H9 (cell line): ENCODE data around the gene DPPA2. TPM values are rescaled to one million over a fixed set of nuclear protein-coding genes. Genes with fewer than 3 reads are reported as not detected.

Experiments used
- DNase-seq: peaks from one replicate; pipeline ENCODE4 v3.0.0-alpha.2; 2017
- H2AFZ ChIP-seq: one replicate; pipeline ENCODE4 v1.6.1; 2013; ENCODE audit warnings: mild to moderate bottlenecking, low read length, control low read depth, moderate library complexity
- H2AK5ac ChIP-seq: 2 replicates; pipeline ENCODE4 v1.6.1; 2013; ENCODE audit warnings: low read length, control low read depth, mixed read lengths; ENCODE audit not compliant: insufficient read length
- H2BK120ac ChIP-seq: one replicate; pipeline ENCODE4 v1.6.1; 2013; ENCODE audit warnings: low read depth, mild to moderate bottlenecking, low read length, control low read depth, inconsistent platforms; ENCODE audit not compliant: poor library complexity, severe bottlenecking
- H2BK12ac ChIP-seq: 2 replicates; pipeline ENCODE4 v1.6.1; 2013; ENCODE audit warnings: low read length, control low read depth, mixed read lengths, low read depth; ENCODE audit not compliant: insufficient read length
- H2BK15ac ChIP-seq: 2 replicates; pipeline ENCODE4 v1.6.1; 2013; ENCODE audit warnings: low read depth, low read length, control low read depth
- H2BK20ac ChIP-seq: one replicate; pipeline ENCODE4 v1.6.1; 2013; ENCODE audit warnings: low read depth, mild to moderate bottlenecking, low read length, control low read depth, inconsistent platforms; ENCODE audit not compliant: poor library complexity, severe bottlenecking
- H2BK5ac ChIP-seq: 2 replicates; pipeline ENCODE4 v1.6.1; 2013; ENCODE audit warnings: low read length, control low read depth, mixed read lengths; ENCODE audit not compliant: insufficient read length
- H3K14ac ChIP-seq: 2 replicates; pipeline ENCODE4 v1.6.1; 2013; ENCODE audit warnings: low read length, control low read depth; ENCODE audit not compliant: insufficient read depth
- H3K18ac ChIP-seq: 2 replicates; pipeline ENCODE4 v1.6.1; 2013; ENCODE audit warnings: low read depth, mild to moderate bottlenecking, mixed read lengths, low read length, control low read depth; ENCODE audit not compliant: insufficient read length
- H3K23ac ChIP-seq: 2 replicates; pipeline ENCODE4 v1.6.1; 2013; ENCODE audit warnings: low read length, control low read depth, mixed read lengths, low read depth; ENCODE audit not compliant: insufficient read length
- H3K23me2 ChIP-seq: 2 replicates; pipeline ENCODE4 v1.6.1; 2013; ENCODE audit warnings: low read depth, mild to moderate bottlenecking, mixed read lengths, low read length, control low read depth; ENCODE audit not compliant: insufficient read length, poor library complexity, severe bottlenecking
- H3K27ac ChIP-seq: 2 replicates; pipeline ENCODE4 v1.5.1; 2013; ENCODE audit warnings: low read length, control low read depth, mixed read lengths, low read depth; ENCODE audit not compliant: insufficient read length
- H3K27me3 ChIP-seq: 2 replicates; pipeline ENCODE4 v1.6.1; 2013; ENCODE audit warnings: low read length, control low read depth, inconsistent platforms; ENCODE audit not compliant: insufficient read depth
- H3K4ac ChIP-seq: 2 replicates; pipeline ENCODE4 v1.6.1; 2013; ENCODE audit warnings: low read depth, mild to moderate bottlenecking, control low read depth, inconsistent platforms, low read length, moderate library complexity
- H3K4me1 ChIP-seq: 2 replicates; pipeline ENCODE4 v1.6.1; 2013; ENCODE audit warnings: low read length, control low read depth, inconsistent platforms; ENCODE audit not compliant: insufficient read depth
- H3K4me2 ChIP-seq: 2 replicates; pipeline ENCODE4 v1.6.1; 2013; ENCODE audit warnings: low read length, control low read depth, mixed read lengths; ENCODE audit not compliant: insufficient read length, insufficient read depth
- H3K56ac ChIP-seq: 2 replicates; pipeline ENCODE4 v1.6.1; 2013; ENCODE audit warnings: low read depth, mild to moderate bottlenecking, mixed read lengths, low read length, control low read depth; ENCODE audit not compliant: insufficient read length
- H3K79me1 ChIP-seq: 2 replicates; pipeline ENCODE4 v1.6.1; 2013; ENCODE audit warnings: low read depth, mild to moderate bottlenecking, moderate library complexity, low read length, control low read depth, inconsistent platforms; ENCODE audit not compliant: insufficient read depth, poor library complexity, severe bottlenecking
- H3K79me2 ChIP-seq: 2 replicates; pipeline ENCODE4 v1.6.1; 2013; ENCODE audit warnings: low read length, control low read depth, inconsistent platforms; ENCODE audit not compliant: insufficient read depth
- H3K9ac ChIP-seq: 2 replicates; pipeline ENCODE4 v1.6.1; 2013; ENCODE audit warnings: low read length, control low read depth, mixed read lengths; ENCODE audit not compliant: insufficient read length; ENCODE audit errors: extremely low read depth
- H3K9me3 ChIP-seq: one replicate; pipeline ENCODE4 v1.6.1; 2013; ENCODE audit warnings: low read depth, low read length, inconsistent platforms; ENCODE audit not compliant: control insufficient read depth
- H3T11ph ChIP-seq: one replicate; pipeline ENCODE4 v1.6.1; 2013; ENCODE audit warnings: mild to moderate bottlenecking, low read length, control low read depth, inconsistent platforms
- H4K20me1 ChIP-seq: one replicate; pipeline ENCODE4 v1.6.1; 2013; ENCODE audit not compliant: control insufficient read depth, insufficient read length, insufficient read depth
- H4K5ac ChIP-seq: 2 replicates; pipeline ENCODE4 v1.6.1; 2013; ENCODE audit warnings: low read depth, mild to moderate bottlenecking, mixed read lengths, low read length, control low read depth; ENCODE audit not compliant: insufficient read length
- H4K8ac ChIP-seq: replicated peaks from 2 replicates; pipeline ENCODE4 v1.6.1; 2013; ENCODE audit warnings: low read length, control low read depth, mixed read lengths, low read depth; ENCODE audit not compliant: insufficient read length
- H4K91ac ChIP-seq: 2 replicates; pipeline ENCODE4 v1.6.1; 2013; ENCODE audit warnings: low read depth, mild to moderate bottlenecking, moderate library complexity, mixed read lengths, low read length, control low read depth; ENCODE audit not compliant: insufficient read length
- H3K27ac Mint-ChIP-seq, 3 experiments: 2 replicates in 2 of 3; 3 replicates in 1 of 3; pipeline ENCODE4 v1.8.0; 2020 to 2021; ENCODE audit warnings: mixed read lengths in 3 of 3, mild to moderate bottlenecking in 1 of 3, moderate library complexity in 1 of 3
- H3K27me3 Mint-ChIP-seq: 2 replicates; pipeline ENCODE4 v1.8.0; 2021; ENCODE audit warnings: low read depth, mild to moderate bottlenecking, moderate library complexity, mixed read lengths
- H3K36me3 Mint-ChIP-seq, 3 experiments: 2 replicates in 2 of 3; 3 replicates in 1 of 3; pipeline ENCODE4 v1.8.0; 2020 to 2021; ENCODE audit warnings: low read depth in 3 of 3, mixed read lengths in 3 of 3; ENCODE audit not compliant: insufficient read depth in 1 of 3
- H3K4me1 Mint-ChIP-seq, 2 experiments: 2 replicates each; pipeline ENCODE4 v1.8.0; 2020; ENCODE audit warnings: mixed read lengths in 2 of 2
- H3K4me3 Mint-ChIP-seq, 2 experiments: 2 replicates in 1 of 2; 3 replicates in 1 of 2; pipeline ENCODE4 v1.8.0; 2020 to 2021; ENCODE audit warnings: mild to moderate bottlenecking in 2 of 2, mixed read lengths in 2 of 2, moderate library complexity in 1 of 2
- H3K9me3 Mint-ChIP-seq, 2 experiments: 2 replicates in 1 of 2; 3 replicates in 1 of 2; pipeline ENCODE4 v1.8.0; 2020; ENCODE audit warnings: mild to moderate bottlenecking in 2 of 2, mixed read lengths in 2 of 2, moderate library complexity in 1 of 2
- WGBS: extraction: QIAGEN DNeasy Blood & Tissue Kit; methylation state at CpG from one replicate; pipeline ENCODE4 v1.1.7; 2013; ENCODE audit warnings: missing lambda C conversion rate, low lambda C conversion rate, mixed read lengths; ENCODE audit not compliant: insufficient read length; ENCODE audit errors: extremely low coverage; 5-methylcytosine and 5-hydroxymethylcytosine counted together
- total RNA-seq: library from RNA; stranded (reverse); gene quantifications from 2 replicates; pipeline ENCODE4 v1.2.1, GENCODE V29; 2021
- TF ChIP-seq, protein P1 (sequence below): fragments of 200-600 bp; sonication (generic); conservative IDR thresholded peaks from 3 replicates; pipeline ENCODE4 v1.8.0; 2021; ENCODE audit warnings: antibody characterized with exemption, mild to moderate bottlenecking

DPPA2 gene
- total RNA-seq, 1 experiment from 2014 or later: 3.2 TPM

DNA sequence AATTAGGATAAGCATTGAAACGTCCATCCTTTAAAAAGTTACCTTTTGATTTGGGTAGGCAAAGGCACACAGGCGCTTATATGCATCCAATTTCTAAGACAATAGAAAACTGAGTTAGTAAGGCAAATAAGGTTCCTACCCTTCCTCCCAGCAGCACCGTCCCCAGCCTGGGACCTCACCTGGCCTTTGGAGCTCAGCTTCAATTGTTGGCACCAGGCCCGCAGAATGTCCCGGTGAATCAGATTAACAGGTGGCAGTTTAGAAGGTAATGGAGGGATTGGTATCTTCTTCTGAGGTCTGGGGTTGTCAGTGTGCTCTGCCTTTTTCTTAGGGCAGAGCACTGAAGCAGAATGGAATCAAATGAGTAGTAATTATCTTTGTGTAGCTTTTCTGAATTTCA lies 15.4 kb upstream of the DPPA2 start:
- Histone ChIP-seq H3K4ac (no peak overlapping the region), H4K8ac (no peak overlapping the region), H3K18ac (no peak overlapping the region), H2AK5ac (no peak overlapping the region), H3K79me1 (no peaks in the 10 kb centered on the region), H2BK15ac (no peak overlapping the region), H3K79me2 (peaks cover 50% of the 10 kb centered on the region; the same call in 1 of the 2 replicates), H3T11ph (no peak overlapping the region), H4K5ac (no peak overlapping the region), H2BK20ac (no peak overlapping the region), H3K9ac (no peak overlapping the region), H3K27ac (no peak overlapping the region), H2BK5ac (no peak overlapping the region), H3K27me3 (no peaks in the 10 kb centered on the region), H3K4me2 (peak overlapping the region; percentile 96), H3K23me2 (peaks cover 9% of the 10 kb centered on the region), H4K91ac (no peak overlapping the region), H3K56ac (no peak overlapping the region), H2BK12ac (no peak overlapping the region), H3K4me1 (no peaks in the 10 kb centered on the region; the same call in 1 of the 2 replicates), H3K14ac (no peak overlapping the region), H3K9me3 (no peaks in the 10 kb centered on the region), H4K20me1 (no peaks in the 10 kb centered on the region), H2AFZ (no peak overlapping the region), H3K23ac (no peak overlapping the region), H2BK120ac (no peak overlapping the region)
- Mint-ChIP-seq H3K27ac (peak overlapping the region in 2 of 3 experiments; percentile 91 to 96; a peak in 5 of 7 replicates), H3K36me3 (peaks cover 89 to 99% (median 95%) of the 10 kb centered on the region in 3 experiments), H3K4me1 (peaks cover 47 to 60% of the 10 kb centered on the region in 2 experiments), H3K27me3 (no peaks in the 10 kb centered on the region; the same call in 1 of the 2 replicates), H3K4me3 (peak overlapping the region; percentile 93 to 99), H3K9me3 (peaks cover 4 to 11% of the 10 kb centered on the region in 2 experiments; a peak in 3 of 5 replicates)
- WGBS: no CpG with 5 or more reads among the region's 5 CpGs
- no peak for DNase-seq
- TF ChIP-seq, protein P1, sequence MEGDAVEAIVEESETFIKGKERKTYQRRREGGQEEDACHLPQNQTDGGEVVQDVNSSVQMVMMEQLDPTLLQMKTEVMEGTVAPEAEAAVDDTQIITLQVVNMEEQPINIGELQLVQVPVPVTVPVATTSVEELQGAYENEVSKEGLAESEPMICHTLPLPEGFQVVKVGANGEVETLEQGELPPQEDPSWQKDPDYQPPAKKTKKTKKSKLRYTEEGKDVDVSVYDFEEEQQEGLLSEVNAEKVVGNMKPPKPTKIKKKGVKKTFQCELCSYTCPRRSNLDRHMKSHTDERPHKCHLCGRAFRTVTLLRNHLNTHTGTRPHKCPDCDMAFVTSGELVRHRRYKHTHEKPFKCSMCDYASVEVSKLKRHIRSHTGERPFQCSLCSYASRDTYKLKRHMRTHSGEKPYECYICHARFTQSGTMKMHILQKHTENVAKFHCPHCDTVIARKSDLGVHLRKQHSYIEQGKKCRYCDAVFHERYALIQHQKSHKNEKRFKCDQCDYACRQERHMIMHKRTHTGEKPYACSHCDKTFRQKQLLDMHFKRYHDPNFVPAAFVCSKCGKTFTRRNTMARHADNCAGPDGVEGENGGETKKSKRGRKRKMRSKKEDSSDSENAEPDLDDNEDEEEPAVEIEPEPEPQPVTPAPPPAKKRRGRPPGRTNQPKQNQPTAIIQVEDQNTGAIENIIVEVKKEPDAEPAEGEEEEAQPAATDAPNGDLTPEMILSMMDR: no peak
